Stimulated activated naive CD8-positive, alpha-beta T cell treated with anti-CD3 and anti-CD28 coated beads, Interleukin-15, Interleukin-2, amounts not matched to agents 100 ng/mL and 50 ng/mL, for 24 hours (primary cell): ENCODE data around the gene CRABP2.

Source experiments
- H3K27ac Mint-ChIP-seq: one replicate; pipeline ENCODE4 v1.8.0; 2021; ENCODE audit warnings: mild to moderate bottlenecking, mixed read lengths
- H3K27me3 Mint-ChIP-seq: one replicate; pipeline ENCODE4 v1.8.0; 2021; ENCODE audit warnings: mixed read lengths
- H3K36me3 Mint-ChIP-seq: one replicate; pipeline ENCODE4 v1.8.0; 2021; ENCODE audit warnings: low read depth, mixed read lengths
- H3K4me1 Mint-ChIP-seq: one replicate; pipeline ENCODE4 v1.8.0; 2021; ENCODE audit warnings: low read depth, mixed read lengths
- H3K4me3 Mint-ChIP-seq: one replicate; pipeline ENCODE4 v1.8.0; 2021; ENCODE audit warnings: mild to moderate bottlenecking, mixed read lengths
- H3K9me3 Mint-ChIP-seq: one replicate; pipeline ENCODE4 v1.8.0; 2021; ENCODE audit warnings: mixed read lengths

CRABP2 gene

DNA sequence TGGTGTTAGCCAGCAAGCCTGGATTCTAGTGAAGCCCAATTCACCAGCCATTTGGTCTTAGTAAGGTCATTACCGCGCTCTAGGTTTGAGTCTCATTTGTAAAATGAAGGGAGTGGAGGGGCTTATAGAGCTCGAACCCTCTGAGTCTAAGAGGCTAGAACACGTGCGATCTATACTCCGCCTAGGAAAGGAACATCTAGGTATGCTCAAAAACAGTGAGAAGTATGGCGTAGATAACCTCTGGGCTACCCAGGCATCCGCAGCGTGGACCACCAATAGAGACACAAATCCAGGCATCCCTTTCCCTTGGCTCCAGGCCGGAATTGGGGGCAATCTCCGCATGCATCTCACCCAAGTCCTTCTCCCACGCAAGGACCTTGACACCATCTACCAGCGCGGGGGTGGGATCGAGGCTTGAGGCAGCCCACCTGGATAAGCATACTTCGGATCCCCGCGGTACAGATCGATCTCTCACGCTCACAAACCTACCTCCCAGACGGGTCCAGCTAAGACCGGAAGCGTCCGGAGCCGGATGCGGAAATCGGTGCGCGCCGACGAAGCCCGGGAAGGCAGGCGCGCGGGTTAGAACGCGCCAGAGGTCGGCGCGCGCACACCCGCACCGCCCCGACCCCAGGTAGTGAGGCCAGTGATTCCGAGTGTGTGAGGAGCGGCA is 22.7 kb upstream of the CRABP2 start, which contains the start of gene METTL25B:
TSS of gene METTL25B (plus strand) at position 544 of the 673 bp plus-strand sequence. CDS start 636 bp downstream, outside the sequence.
- Mint-ChIP-seq H3K9me3 (no peaks in the 10 kb centered on the region), H3K4me1 (peaks cover 37% of the 10 kb centered on the region), H3K27ac (no peak within 1 kb of the TSS), H3K27me3 (no peaks in the 10 kb centered on the region), H3K4me3 (no peak within 1 kb of the TSS), H3K36me3 (peaks cover 33% of the 10 kb centered on the region)

DNA sequence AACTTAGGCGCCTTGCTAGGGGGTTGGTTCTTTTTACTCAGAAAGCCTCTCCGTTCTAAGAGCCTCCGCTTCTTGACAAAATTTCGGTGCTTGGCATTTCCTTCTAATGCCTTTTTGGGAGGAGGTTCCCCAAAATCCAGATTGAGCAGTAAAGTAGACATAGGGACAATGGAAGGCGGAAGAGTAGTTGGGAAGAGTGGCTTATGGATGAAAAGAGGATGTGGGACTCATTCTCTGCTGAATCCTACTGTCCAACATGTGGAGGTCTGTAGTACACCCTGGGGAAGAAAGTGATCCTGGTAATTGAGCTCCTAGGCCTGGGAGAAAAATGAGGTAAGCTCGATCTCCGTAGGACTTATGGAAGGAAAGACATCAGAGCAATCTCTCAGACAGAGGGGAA is 22.1 kb upstream of the CRABP2 start:
- peaks cover 42% of the 10 kb centered on the region for H3K4me1 Mint-ChIP-seq
- H3K27ac Mint-ChIP-seq: no peak overlapping the region

DNA sequence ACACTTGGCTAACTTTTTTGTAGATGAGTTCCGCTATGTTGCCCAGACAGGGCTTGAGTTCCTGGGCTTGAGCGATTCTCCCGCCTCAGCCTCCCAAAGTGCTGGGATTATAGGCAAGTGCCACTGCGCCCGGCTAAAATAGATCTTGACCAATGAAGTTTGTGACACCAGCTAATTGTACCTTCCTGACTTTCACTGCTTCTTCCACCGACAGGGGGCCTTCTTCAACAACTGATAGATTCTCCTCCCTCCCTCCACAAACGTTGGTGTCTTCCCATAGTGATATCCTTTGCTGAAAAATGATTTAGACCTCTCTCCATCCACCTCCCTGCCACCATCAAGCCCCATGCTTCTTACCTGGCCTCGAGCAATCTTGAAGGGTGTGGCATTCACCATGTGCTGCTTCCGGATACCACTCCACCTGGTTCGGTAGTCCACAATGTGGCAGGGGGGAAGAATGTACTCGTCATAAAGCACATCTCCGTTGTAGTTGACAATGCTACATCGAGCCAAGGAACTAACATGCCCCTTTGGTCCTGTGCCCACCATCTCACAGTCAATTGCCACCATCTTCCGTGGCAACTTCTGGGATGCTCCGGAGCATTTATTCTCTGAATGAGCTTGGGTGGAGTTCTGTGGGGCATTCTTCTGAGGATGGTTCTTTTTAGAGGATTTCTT is 21.3 kb upstream of the CRABP2 start:
- peaks cover 41% of the 10 kb centered on the region for H3K36me3 Mint-ChIP-seq
- H3K4me3 Mint-ChIP-seq: no peak overlapping the region

More for the DNA sequence above, 22.1 kb upstream of the CRABP2 start:
- no peak overlapping the region for H3K4me3 Mint-ChIP-seq
- H3K27me3 Mint-ChIP-seq: no peaks in the 10 kb centered on the region
- H3K36me3 Mint-ChIP-seq: peaks cover 38% of the 10 kb centered on the region
- no peaks in the 10 kb centered on the region for H3K9me3 Mint-ChIP-seq

DNA sequence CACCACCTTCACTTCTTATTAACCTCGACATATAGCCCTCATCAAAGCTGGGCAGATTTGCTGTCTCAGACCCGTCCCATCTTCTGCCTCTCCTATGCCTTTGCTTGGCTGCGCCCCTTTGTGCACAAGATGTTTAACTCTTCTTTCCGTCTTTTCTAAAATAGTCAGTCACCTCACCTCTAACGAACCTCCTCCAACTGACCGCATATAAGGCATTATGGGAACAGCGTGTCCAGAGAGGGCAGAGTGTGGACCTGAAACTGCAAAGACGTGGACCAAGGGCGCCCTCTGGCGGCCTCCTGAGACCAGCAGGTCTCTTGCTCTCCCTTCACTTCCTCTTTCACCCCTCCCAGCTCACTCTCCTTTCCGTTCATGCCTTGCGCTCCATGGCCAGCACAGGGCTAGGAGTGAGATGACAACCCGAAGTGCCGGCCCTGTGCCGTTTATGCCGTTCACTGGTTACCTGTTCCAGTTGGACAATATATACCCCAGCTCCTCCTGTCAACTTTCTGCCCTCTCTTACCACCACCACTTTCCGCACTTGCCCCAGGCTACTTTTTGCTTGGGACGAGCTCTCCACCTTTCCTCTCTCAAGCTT is 20.4 kb upstream of the CRABP2 start:
- H3K27me3 Mint-ChIP-seq: no peaks in the 10 kb centered on the region
- no peak overlapping the region for H3K27ac Mint-ChIP-seq
- no peaks in the 10 kb centered on the region for H3K9me3 Mint-ChIP-seq
- H3K36me3 Mint-ChIP-seq: peaks cover 46% of the 10 kb centered on the region
- no peak overlapping the region for H3K4me3 Mint-ChIP-seq
- H3K4me1 Mint-ChIP-seq: peaks cover 46% of the 10 kb centered on the region

More for the DNA sequence above, 21.3 kb upstream of the CRABP2 start:
- H3K4me1 Mint-ChIP-seq: peaks cover 45% of the 10 kb centered on the region
- no peaks in the 10 kb centered on the region for H3K9me3 Mint-ChIP-seq
- H3K27me3 Mint-ChIP-seq: no peaks in the 10 kb centered on the region
- H3K27ac Mint-ChIP-seq: no peak overlapping the region

DNA sequence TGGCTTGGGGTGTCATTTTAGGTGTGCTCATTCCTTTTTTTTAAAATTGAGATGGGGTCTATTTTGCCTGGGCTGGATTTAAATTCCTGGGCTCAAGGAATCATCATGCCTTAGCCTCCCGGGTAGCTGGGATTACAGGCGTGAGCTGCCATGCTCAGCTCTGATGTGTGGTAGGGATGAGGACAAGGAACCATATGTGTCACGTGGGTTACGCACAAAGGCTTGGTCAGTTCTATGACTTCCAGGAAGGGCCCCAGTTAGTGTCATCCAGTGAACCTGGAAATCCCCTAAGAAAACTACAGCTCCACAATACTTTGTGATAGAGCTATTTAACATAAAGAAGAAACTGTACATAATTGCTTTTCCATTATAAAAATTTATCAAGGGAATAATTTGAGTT is 16.2 kb upstream of the CRABP2 start:
- Mint-ChIP-seq H3K27me3 (no peaks in the 10 kb centered on the region), H3K27ac (peak overlapping the region; percentile 36), H3K9me3 (no peaks in the 10 kb centered on the region), H3K4me3 (no peak overlapping the region), H3K36me3 (peaks cover 51% of the 10 kb centered on the region), H3K4me1 (peaks cover 29% of the 10 kb centered on the region)

DNA sequence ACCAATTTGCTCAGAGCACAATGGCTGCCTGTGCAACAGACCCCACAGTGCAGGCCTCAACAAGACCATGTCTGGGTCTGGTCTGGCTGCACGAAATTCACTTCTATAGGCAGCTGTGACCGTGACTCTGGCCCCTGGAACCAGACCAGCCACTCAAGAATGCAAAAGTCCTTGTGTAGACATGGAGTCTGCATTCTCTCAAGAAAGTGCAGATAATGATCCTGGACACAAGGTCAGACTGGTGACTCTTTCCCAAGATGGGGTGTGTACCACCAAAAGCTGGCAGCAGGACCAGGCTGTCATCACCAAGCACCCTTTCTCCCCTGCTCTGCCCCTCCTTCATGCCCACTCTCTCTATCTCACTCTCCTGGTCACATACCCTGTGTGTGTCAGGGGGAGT is 15.7 kb upstream of the CRABP2 start:
- peak overlapping the region; percentile 36 for H3K27ac Mint-ChIP-seq
- H3K9me3 Mint-ChIP-seq: no peaks in the 10 kb centered on the region
- H3K27me3 Mint-ChIP-seq: no peaks in the 10 kb centered on the region
- no peak overlapping the region for H3K4me3 Mint-ChIP-seq
- peaks cover 51% of the 10 kb centered on the region for H3K36me3 Mint-ChIP-seq
- H3K4me1 Mint-ChIP-seq: peaks cover 29% of the 10 kb centered on the region

DNA sequence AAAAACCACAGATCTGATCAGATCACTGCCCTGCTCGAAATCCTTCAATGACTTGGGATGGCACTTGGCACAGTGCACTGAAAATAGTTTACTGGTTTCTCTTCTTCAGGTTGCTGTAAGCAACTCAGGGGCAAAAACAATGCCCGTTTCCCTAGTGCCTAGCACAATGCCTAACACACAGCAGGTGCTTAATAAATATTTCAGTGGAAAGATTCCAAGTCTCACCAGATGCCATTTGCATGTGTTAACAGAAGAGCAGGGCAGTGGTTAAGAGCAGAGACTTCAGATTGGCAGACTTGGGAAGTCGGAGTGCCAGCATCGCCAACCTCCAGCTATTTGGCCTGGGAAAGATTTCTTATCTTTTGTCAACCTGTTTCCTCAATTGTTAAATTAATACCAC is 12.0 kb upstream of the CRABP2 start:
- Mint-ChIP-seq H3K27me3 (no peaks in the 10 kb centered on the region), H3K27ac (no peak overlapping the region), H3K9me3 (no peaks in the 10 kb centered on the region), H3K4me1 (peaks cover 7% of the 10 kb centered on the region), H3K36me3 (peaks cover 40% of the 10 kb centered on the region), H3K4me3 (no peak overlapping the region)

DNA sequence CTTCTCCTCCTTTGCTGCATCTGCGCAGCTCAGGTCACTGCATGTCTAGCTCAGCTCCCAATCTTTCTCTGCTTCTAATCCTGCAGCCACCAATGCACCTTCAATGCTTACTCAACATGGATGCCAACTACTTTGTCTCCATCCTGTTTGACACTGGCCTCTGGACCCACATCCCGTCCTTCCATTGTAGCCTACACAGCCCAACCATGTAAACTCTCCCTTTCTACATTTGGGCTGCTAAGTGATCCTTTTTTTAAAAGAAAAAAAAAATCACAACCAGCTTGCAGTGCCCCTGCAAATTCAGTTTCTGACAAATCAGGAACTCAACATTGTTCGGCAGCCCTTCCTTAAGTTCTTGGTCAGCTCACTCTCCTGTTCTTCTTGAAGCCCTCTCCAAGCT is 9.4 kb upstream of the CRABP2 start:
- Mint-ChIP-seq H3K36me3 (peaks cover 21% of the 10 kb centered on the region), H3K27ac (no peak overlapping the region)

DNA sequence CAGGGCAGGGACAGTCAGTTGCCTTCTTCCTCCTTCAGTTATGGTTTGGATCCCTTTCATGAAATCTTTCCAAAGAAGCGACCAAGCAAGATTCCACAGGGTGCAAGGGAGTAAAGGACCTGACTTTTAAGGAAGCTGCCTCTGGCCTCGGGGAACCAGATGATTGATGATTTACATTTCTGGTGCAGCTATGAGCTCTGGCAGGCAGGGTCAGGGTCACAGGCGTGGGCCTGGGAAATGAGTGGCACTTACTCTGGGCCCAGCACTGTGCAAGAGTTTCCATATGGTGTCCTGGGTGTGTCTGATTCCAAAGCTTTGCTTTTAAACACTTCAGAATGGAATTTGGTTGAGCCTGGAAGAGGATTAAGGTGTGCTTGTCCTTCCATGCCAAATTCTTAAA is 7.2 kb upstream of the CRABP2 start:
- Mint-ChIP-seq H3K27me3 (no peaks in the 10 kb centered on the region), H3K27ac (no peak overlapping the region), H3K9me3 (no peaks in the 10 kb centered on the region), H3K4me1 (no peaks in the 10 kb centered on the region), H3K36me3 (peaks cover 19% of the 10 kb centered on the region), H3K4me3 (no peak overlapping the region)

More for the DNA sequence above, 9.4 kb upstream of the CRABP2 start:
- H3K4me1 Mint-ChIP-seq: no peaks in the 10 kb centered on the region
- H3K27me3 Mint-ChIP-seq: no peaks in the 10 kb centered on the region
- no peaks in the 10 kb centered on the region for H3K9me3 Mint-ChIP-seq
- no peak overlapping the region for H3K4me3 Mint-ChIP-seq

DNA sequence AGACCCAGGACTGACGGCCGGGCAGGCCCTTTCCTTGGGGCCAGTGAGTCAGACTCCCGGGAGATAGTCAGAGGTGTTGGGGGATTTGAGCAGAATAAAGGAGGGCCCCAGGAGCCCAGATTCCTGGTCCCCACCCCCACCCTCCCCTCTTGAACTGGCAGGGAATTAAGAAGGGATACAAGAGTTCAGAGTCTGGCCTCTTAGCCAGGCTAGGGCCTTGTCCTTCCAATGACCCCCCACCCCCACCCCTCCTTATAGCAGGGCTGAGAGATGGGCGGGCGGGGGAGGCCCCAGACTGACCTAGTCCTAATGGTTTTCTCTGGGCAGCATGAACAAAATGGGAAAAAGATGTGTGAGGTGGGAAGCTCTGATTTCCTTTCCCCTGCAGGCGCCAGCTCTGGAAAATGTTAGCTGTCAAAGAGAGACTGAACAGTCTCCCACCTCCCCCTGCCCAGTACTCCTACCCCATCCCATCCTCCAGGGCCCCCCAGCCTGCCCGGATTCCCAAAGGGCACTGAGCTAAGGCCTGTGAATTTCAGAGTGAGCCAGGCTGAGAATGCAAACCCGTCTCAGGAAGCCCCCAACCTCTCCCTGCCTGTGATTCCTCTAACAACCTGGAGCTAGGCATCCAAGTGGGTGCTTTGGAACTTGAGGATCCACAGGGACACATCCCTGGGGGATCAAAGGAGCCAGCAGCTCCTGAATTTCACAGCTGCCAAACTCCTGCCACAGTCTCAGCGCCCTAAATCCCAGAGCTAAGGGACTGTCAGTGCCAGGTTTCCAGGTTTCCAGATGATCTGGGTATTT is 5.8 kb upstream of the CRABP2 start:
- Mint-ChIP-seq H3K27ac (no peak overlapping the region), H3K36me3 (peaks cover 12% of the 10 kb centered on the region), H3K9me3 (no peaks in the 10 kb centered on the region), H3K27me3 (peaks cover 3% of the 10 kb centered on the region), H3K4me3 (no peak overlapping the region), H3K4me1 (peaks cover 10% of the 10 kb centered on the region)

DNA sequence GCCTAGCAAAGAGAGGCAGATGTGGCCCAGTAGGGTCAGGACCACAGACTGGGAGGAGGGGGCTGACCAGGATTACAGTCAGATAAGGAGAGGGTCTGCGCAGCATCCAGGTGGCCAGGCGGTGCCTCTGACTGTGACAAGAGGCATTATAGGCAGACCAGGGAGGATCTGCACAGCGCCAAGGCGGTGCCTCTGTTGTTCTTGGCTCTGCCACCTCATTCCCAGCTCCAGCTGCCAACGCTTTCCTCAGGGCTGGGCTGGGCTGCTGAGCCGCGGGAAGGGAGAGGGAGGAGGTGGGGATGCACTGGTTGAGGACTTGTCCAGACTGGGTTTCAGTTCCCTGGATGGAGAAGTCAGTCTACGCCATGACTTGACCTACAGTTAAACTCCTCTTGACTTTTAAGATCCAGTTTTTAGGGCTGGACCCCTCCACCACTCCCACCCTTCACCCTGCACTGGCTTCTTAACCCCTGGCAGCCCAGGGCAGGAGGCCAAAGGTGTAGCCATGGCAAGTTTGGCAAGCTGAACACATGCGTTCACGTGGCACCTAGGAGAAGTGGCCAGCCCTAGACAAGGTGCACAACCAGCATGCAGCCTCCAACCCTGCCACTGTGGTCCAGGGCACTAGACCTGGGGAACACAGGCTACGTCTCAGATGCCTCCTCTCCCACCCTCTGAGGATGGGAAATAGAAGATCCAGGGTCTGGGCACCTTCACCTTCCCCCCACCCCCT is 4.5 kb upstream of the CRABP2 start:
- Mint-ChIP-seq H3K27ac (no peak overlapping the region), H3K27me3 (peaks cover 3% of the 10 kb centered on the region), H3K36me3 (peaks cover 4% of the 10 kb centered on the region), H3K9me3 (no peaks in the 10 kb centered on the region), H3K4me1 (peaks cover 22% of the 10 kb centered on the region), H3K4me3 (no peak overlapping the region)

DNA sequence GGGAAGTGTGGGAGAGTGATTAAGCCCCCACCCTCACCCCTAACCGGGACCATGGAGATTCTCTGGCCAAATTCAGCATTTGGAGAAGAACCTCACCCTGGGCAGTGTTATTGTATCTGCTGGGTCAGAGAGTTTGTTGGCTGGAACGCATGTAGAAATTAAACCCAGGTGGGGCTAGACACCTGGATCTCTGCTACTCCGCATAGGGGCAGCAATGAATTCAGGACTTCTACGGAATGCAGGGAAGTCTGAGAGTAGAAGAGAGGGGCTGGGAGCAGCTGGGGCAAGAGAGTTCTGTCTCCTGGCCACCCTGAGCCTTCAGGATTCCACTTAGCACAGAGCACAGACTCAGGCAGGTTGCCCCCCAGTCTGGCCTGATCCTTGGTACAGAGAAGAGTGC is 3.6 kb upstream of the CRABP2 start:
- H3K4me3 Mint-ChIP-seq: no peak overlapping the region
- H3K27me3 Mint-ChIP-seq: peaks cover 10% of the 10 kb centered on the region
- H3K9me3 Mint-ChIP-seq: no peaks in the 10 kb centered on the region
- H3K27ac Mint-ChIP-seq: no peak overlapping the region
- H3K4me1 Mint-ChIP-seq: peaks cover 27% of the 10 kb centered on the region
- no peaks in the 10 kb centered on the region for H3K36me3 Mint-ChIP-seq

DNA sequence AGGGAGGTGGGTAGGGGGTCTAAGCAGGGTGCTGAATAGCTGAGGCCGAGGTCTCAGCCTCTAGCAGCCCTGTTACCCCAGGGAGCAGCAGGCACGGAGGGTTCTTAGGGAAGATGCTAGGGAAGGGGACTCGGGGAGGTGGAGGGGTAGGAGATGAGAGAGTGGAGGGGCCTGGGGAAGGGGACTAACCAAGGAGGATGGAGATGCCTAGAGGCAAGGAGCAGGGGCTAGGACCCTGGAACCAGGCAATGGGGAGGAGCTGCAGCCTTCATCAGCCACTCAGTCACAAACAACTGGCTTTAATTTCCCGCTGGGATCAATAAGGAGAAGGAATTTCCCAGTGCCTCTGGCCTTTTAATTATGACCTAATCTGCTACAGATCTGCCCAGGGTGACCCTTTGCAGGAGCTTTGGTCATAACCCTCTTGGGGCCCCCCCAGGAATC is 2.9 kb upstream of the CRABP2 start:
- H3K4me1 Mint-ChIP-seq: peaks cover 27% of the 10 kb centered on the region
- H3K9me3 Mint-ChIP-seq: no peaks in the 10 kb centered on the region
- no peak overlapping the region for H3K4me3 Mint-ChIP-seq
- no peaks in the 10 kb centered on the region for H3K36me3 Mint-ChIP-seq
- no peak overlapping the region for H3K27ac Mint-ChIP-seq
- peaks cover 18% of the 10 kb centered on the region for H3K27me3 Mint-ChIP-seq
